ENCODE results near the gene ITIH5. TPM values are rescaled to one million over a fixed set of nuclear protein-coding genes. Genes with fewer than 3 reads are reported as not detected.

The ITIH5 gene
- total and polyA plus RNA-seq, 9 of the 15 experiments (the other 6 are each of a cell fraction or from before 2014, with no cell fraction given): 0.52 to 4.5 (median 2.6) TPM

- TF ChIP-seq GMEB1 (CRISPR knock-in tag; IDR thresholded peaks at IDR 0.05) (peak; percentile 42), ZNF79 (CRISPR knock-in tag; IDR thresholded peaks at IDR 0.05; ENCODE audit: low read depth) (no peak), ZNF175 (CRISPR knock-in tag; IDR thresholded peaks at IDR 0.05; ENCODE audit: low read depth) (peak; percentile 86; the same call in 1 of the 2 replicates), CBFB (CRISPR knock-in tag; IDR thresholded peaks at IDR 0.05) (no peak), MYC (IDR thresholded peaks at IDR 0.05; ENCODE audit: low read depth, low read length) (no peak), MYC (CRISPR knock-in tag; IDR thresholded peaks at IDR 0.05; ENCODE audit: borderline replicate concordance, low read depth) (peak; percentile 67; the same call in 1 of the 2 replicates), CREB1 (IDR thresholded peaks at IDR 0.05) (no peak), CREB1 (CRISPR knock-in tag; IDR thresholded peaks at IDR 0.05) (no peak), PPARD (CRISPR knock-in tag; IDR thresholded peaks at IDR 0.05) (0 out of 2 replicates have a peak, but pooled peaks have one; percentile 27), ZNF609 (CRISPR knock-in tag; IDR thresholded peaks at IDR 0.05; ENCODE audit: borderline replicate concordance) (no peak), ZNF583 (CRISPR knock-in tag; IDR thresholded peaks at IDR 0.05) (0 out of 2 replicates have a peak, but pooled peaks have one; percentile 54), ZHX1 (conservative IDR thresholded peaks at IDR 0.05; ENCODE audit: low read length) (no peak), STAG1 (CRISPR knock-in tag; IDR thresholded peaks at IDR 0.05; ENCODE audit: borderline replicate concordance) (no peak), FOXA3 (CRISPR knock-in tag; conservative IDR thresholded peaks at IDR 0.05 in 1 of 2, IDR thresholded peaks at IDR 0.05 in 1 of 2) (no peak), NEUROD1 (IDR thresholded peaks at IDR 0.05; ENCODE audit: borderline replicate concordance, low read depth, low read length, partially characterized antibody) (no peak), CBFA2T2 (conservative IDR thresholded peaks at IDR 0.05) (no peak), RNF2 (IDR thresholded peaks at IDR 0.05) (0 out of 2 replicates have a peak, but pooled peaks have one; percentile 23), KDM1A (IDR thresholded peaks at IDR 0.05) (peak; percentile 8 to 33; a peak in 1 of 4 replicates), SIN3B (IDR thresholded peaks at IDR 0.05; ENCODE audit: low read depth) (no peak)
These were observed 55.9 kb downstream of the ITIH5 start (continued) for GRCh38 chr10:7610651-7611389.
